GM18505 (cell line): Measurements from ENCODE around the gene TMEM50A.
"Not testable (repeated sequence)": the region's sequence is repeated elsewhere in the genome, so short reads cannot be mapped to it uniquely, and the experiment has no call there.

Experiments
- ATAC-seq: cut with Tn5 transposase; IDR thresholded peaks from one replicate; pipeline ENCODE4 v1.9.1; 2021; ENCODE audit not compliant: unreplicated experiment
- POLR2A ChIP-seq: IDR thresholded peaks from 4 replicates; pipeline ENCODE4 v1.6.1; 2011; ENCODE audit warnings: borderline replicate concordance; ENCODE audit not compliant: insufficient read depth, insufficient read length; ENCODE audit errors: extremely low read depth

TMEM50A gene

GRCh38 chr1:25338188-25338981, at the start of gene TMEM50A:
TMEM50A (plus strand) TSS chr1:25338334; CDS start chr1:25340487, 2,153 bp downstream.
- peak; percentile 58 for ATAC-seq
- TF ChIP-seq POLR2A = peak; percentile 80

- not testable (repeated sequence) for ATAC-seq
These were observed 49.5 kb upstream of the TMEM50A start for GRCh38 chr1:25288573-25289101.

GRCh38 chr1:25290043-25290442, 48.1 kb upstream of the TMEM50A start:
- ATAC-seq = not testable (repeated sequence)

- ATAC-seq = not testable (repeated sequence)
These were observed 44.7 kb upstream of the TMEM50A start for GRCh38 chr1:25293426-25293825.

- not testable (repeated sequence) for ATAC-seq
These were observed 43.0 kb upstream of the TMEM50A start for GRCh38 chr1:25294889-25295826.

GRCh38 chr1:25296501-25296900, 41.6 kb upstream of the TMEM50A start:
- ATAC-seq = not testable (repeated sequence)

- ATAC-seq = not testable (repeated sequence)
These were observed 37.4 kb upstream of the TMEM50A start for GRCh38 chr1:25300729-25301128.

GRCh38 chr1:25302330-25302729, 35.8 kb upstream of the TMEM50A start:
- not testable (repeated sequence) for ATAC-seq

- not testable (repeated sequence) for ATAC-seq
These were observed 33.2 kb upstream of the TMEM50A start for GRCh38 chr1:25304936-25305335.

- ATAC-seq = not testable (repeated sequence)
These were observed 30.0 kb upstream of the TMEM50A start for GRCh38 chr1:25308168-25308567.

- ATAC-seq = not testable (repeated sequence)
These were observed 29.0 kb upstream of the TMEM50A start for GRCh38 chr1:25309085-25309484.

- ATAC-seq = not testable (repeated sequence)
These were observed 28.6 kb upstream of the TMEM50A start for GRCh38 chr1:25309486-25309885.

GRCh38 chr1:25312806-25313470, 25.2 kb upstream of the TMEM50A start:
- ATAC-seq = not testable (repeated sequence)

GRCh38 chr1:25320314-25320938, 17.7 kb upstream of the TMEM50A start:
- ATAC-seq = not testable (repeated sequence)

GRCh38 chr1:25322127-25322526, 16.0 kb upstream of the TMEM50A start:
- ATAC-seq = not testable (repeated sequence)

- ATAC-seq = not testable (repeated sequence)
These were observed 13.7 kb upstream of the TMEM50A start for GRCh38 chr1:25324407-25324806.

- ATAC-seq = not testable (repeated sequence)
These were observed 10.0 kb upstream of the TMEM50A start for GRCh38 chr1:25327864-25328790.

- not testable (repeated sequence) for ATAC-seq
These were observed 9.3 kb upstream of the TMEM50A start for GRCh38 chr1:25328791-25329185.

- ATAC-seq = not testable (repeated sequence)
These were observed 8.8 kb upstream of the TMEM50A start for GRCh38 chr1:25329336-25329735.
